ENCODE results near the gene PDGFRA. TPM values are rescaled to one million over a fixed set of nuclear protein-coding genes. Genes with fewer than 3 reads are reported as not detected.

PDGFRA gene
- total and polyA plus RNA-seq, 10 of the 15 experiments (the other 5 are each of a cell fraction or from before 2014, with no cell fraction given), result 0.01 to 0.28 (median 0.06) TPM; not detected in 5

GRCh38 chr4:54217642-54218495, 11.2 kb upstream of the PDGFRA start:
- no TSS peak for BruUV-seq (replicated peaks)
- Histone ChIP-seq H3K27me3 (replicated peaks in 1 of 2; ENCODE audit: control insufficient read depth in 2 of 2, insufficient read depth in 2 of 2, low read length in 1 of 2) (no peaks in the 10 kb centered on the region; a peak in 2 of 4 replicates), H3K9ac (ENCODE audit: control insufficient read depth, insufficient read depth, low read length) (no peak overlapping the region), H3K4me3 (no peak overlapping the region), H4K20me1 (ENCODE audit: control insufficient read depth, insufficient read depth) (no peaks in the 10 kb centered on the region), H3K36me3 (ENCODE audit: control insufficient read depth in 2 of 2, insufficient read depth in 2 of 2, low read length in 1 of 2) (no peaks in the 10 kb centered on the region), H3K79me2 (ENCODE audit: control insufficient read depth, insufficient read depth, low read length) (no peaks in the 10 kb centered on the region), H3K27ac (ENCODE audit: control insufficient read depth, insufficient read depth) (no peak overlapping the region), H2AFZ (ENCODE audit: control insufficient read depth, low read depth, low read length) (peak overlapping the region; percentile 76), H3K4me1 (ENCODE audit: control insufficient read depth, insufficient read depth, low read length) (no peaks in the 10 kb centered on the region), H3K9me3 (replicated peaks; ENCODE audit: control insufficient read depth, insufficient read depth, low read length) (no peaks in the 10 kb centered on the region), H3K4me2 (ENCODE audit: control insufficient read depth, insufficient read depth) (peak overlapping the region; percentile 85)
- ATAC-seq (peak; percentile 97), FAIRE-seq (peak; percentile 57), DNase-seq (ENCODE audit: low read depth, low spot score) (no peak)
- intact Hi-C loops (cut with micrococcal nuclease; ENCODE audit: unreplicated experiment), result loop anchor here (1.0 kb wide), 2 partner anchors 288 to 310 kb away; no protein-coding TSS in a partner anchor
- RAD21 ChIA-PET (ENCODE audit: unreplicated experiment), result interaction anchor here (1.9 kb wide), 1 partner anchor 288 kb away, joined by 7 read pairs; no protein-coding TSS in a partner anchor
- WGBS (ENCODE audit: insufficient coverage, insufficient replicate concordance, low lambda C conversion rate, missing lambda C conversion rate), result under 1% methylated on average over 23 of the region's 23 CpGs
- in situ Hi-C loops (cut with MboI), result loop anchor here (10.0 kb wide), 1 partner anchor 733 kb away; no protein-coding TSS in a partner anchor
- SMC1A ChIA-PET (ENCODE audit: uncharacterized antibody, unreplicated experiment), result interaction anchor here (0.8 to 6.3 kb wide), 3 partner anchors 287 to 309 kb away, joined by 3 to 63 read pairs (median 11); no protein-coding TSS in a partner anchor
- POLR2A ChIA-PET, result interaction anchor here (0.5 kb wide), 1 partner anchor 1232 kb away, joined by 3 read pairs; no protein-coding TSS in a partner anchor
- CTCF ChIA-PET, result interaction anchor here (0.7 to 8.5 kb wide), 12 partner anchors 16 to 1202 kb away, joined by 3 to 130 read pairs (median 5); no protein-coding TSS in a partner anchor
- TF ChIP-seq ELK1 (IDR thresholded peaks at IDR 0.05; ENCODE audit: low read depth, low read length) (no peak), RUNX3 (IDR thresholded peaks at IDR 0.05; ENCODE audit: low read length) (no peak), CHD1 (IDR thresholded peaks at IDR 0.05; ENCODE audit: low read depth, low read length) (no peak), NR2C1 (IDR thresholded peaks at IDR 0.05) (no peak), RFX5 (IDR thresholded peaks at IDR 0.05; ENCODE audit: low read depth, low read length) (no peak), SMARCA5 (IDR thresholded peaks at IDR 0.05) (no peak), SMC3 (IDR thresholded peaks at IDR 0.05; ENCODE audit: borderline replicate concordance, low read length) (peak; percentile 88), KAT2A (conservative IDR thresholded peaks at IDR 0.05; ENCODE audit: control insufficient read depth, low read depth, low read length) (no peak), SUPT20H (IDR thresholded peaks at IDR 0.05; ENCODE audit: borderline replicate concordance, control insufficient read depth, low read depth, low read length) (no peak), PML (IDR thresholded peaks at IDR 0.05; ENCODE audit: low read length) (no peak), ATF3 (IDR thresholded peaks at IDR 0.05; ENCODE audit: borderline replicate concordance, extremely low read depth, low read depth, low read length) (no peak), SP1 (IDR thresholded peaks at IDR 0.05; ENCODE audit: low read depth, low read length) (no peak), NR2C2 (IDR thresholded peaks at IDR 0.05; ENCODE audit: borderline replicate concordance, control insufficient read depth, insufficient read length, low read depth) (no peak), NFXL1 (IDR thresholded peaks at IDR 0.05; ENCODE audit: borderline replicate concordance) (no peak), BACH1 (IDR thresholded peaks at IDR 0.05; ENCODE audit: borderline replicate concordance) (no peak)
- TF ChIP-seq, protein P1, sequence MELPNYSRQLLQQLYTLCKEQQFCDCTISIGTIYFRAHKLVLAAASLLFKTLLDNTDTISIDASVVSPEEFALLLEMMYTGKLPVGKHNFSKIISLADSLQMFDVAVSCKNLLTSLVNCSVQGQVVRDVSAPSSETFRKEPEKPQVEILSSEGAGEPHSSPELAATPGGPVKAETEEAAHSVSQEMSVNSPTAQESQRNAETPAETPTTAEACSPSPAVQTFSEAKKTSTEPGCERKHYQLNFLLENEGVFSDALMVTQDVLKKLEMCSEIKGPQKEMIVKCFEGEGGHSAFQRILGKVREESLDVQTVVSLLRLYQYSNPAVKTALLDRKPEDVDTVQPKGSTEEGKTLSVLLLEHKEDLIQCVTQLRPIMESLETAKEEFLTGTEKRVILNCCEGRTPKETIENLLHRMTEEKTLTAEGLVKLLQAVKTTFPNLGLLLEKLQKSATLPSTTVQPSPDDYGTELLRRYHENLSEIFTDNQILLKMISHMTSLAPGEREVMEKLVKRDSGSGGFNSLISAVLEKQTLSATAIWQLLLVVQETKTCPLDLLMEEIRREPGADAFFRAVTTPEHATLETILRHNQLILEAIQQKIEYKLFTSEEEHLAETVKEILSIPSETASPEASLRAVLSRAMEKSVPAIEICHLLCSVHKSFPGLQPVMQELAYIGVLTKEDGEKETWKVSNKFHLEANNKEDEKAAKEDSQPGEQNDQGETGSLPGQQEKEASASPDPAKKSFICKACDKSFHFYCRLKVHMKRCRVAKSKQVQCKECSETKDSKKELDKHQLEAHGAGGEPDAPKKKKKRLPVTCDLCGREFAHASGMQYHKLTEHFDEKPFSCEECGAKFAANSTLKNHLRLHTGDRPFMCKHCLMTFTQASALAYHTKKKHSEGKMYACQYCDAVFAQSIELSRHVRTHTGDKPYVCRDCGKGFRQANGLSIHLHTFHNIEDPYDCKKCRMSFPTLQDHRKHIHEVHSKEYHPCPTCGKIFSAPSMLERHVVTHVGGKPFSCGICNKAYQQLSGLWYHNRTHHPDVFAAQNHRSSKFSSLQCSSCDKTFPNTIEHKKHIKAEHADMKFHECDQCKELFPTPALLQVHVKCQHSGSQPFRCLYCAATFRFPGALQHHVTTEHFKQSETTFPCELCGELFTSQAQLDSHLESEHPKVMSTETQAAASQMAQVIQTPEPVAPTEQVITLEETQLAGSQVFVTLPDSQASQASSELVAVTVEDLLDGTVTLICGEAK (IDR thresholded peaks at IDR 0.05; ENCODE audit: borderline replicate concordance), result no peak
